ENCODE results near the gene EMSY.

EMSY gene

DNA sequence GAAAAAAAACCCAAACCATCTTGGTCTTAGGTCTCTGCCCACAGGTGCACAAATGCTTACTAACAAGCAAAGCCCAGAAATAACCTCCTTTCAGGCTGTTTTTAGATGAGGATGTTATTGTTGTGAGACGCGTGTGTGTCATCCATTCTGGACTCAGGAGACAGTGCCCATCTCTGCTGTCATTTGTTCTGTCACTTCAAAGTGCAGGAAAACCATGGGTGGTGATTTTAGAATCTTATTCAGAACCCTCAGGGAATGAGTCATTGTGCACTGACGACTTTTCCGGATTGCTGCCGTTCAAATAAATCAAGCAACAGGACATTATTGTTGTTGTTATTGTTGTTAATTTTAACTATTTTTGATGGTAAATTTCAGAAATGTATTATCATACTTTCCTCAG is 115.4 kb downstream of the EMSY start:
- no peak overlapping the region for H3K27ac ChIP-seq (ENCODE audit: poor library complexity, severe bottlenecking)
- DNase-seq (ENCODE audit: low spot score) = no peak
- ATAC-seq (ENCODE audit: low read depth) = no peak
- no peaks in the 10 kb centered on the region for H3K4me1 ChIP-seq (ENCODE audit: insufficient read depth, poor library complexity, severe bottlenecking)
- H3K27me3 ChIP-seq (ENCODE audit: insufficient read depth, poor library complexity, severe bottlenecking) = no peaks in the 10 kb centered on the region
- TF ChIP-seq, protein P1, sequence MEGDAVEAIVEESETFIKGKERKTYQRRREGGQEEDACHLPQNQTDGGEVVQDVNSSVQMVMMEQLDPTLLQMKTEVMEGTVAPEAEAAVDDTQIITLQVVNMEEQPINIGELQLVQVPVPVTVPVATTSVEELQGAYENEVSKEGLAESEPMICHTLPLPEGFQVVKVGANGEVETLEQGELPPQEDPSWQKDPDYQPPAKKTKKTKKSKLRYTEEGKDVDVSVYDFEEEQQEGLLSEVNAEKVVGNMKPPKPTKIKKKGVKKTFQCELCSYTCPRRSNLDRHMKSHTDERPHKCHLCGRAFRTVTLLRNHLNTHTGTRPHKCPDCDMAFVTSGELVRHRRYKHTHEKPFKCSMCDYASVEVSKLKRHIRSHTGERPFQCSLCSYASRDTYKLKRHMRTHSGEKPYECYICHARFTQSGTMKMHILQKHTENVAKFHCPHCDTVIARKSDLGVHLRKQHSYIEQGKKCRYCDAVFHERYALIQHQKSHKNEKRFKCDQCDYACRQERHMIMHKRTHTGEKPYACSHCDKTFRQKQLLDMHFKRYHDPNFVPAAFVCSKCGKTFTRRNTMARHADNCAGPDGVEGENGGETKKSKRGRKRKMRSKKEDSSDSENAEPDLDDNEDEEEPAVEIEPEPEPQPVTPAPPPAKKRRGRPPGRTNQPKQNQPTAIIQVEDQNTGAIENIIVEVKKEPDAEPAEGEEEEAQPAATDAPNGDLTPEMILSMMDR (IDR thresholded peaks at IDR 0.05; ENCODE audit: poor library complexity, severe bottlenecking) = no peak
- no peak overlapping the region for H3K4me3 ChIP-seq (ENCODE audit: severe bottlenecking)
- no peaks in the 10 kb centered on the region for H3K9me3 ChIP-seq (ENCODE audit: severe bottlenecking)
- H3K36me3 ChIP-seq (ENCODE audit: low read depth) = no peaks in the 10 kb centered on the region

DNA sequence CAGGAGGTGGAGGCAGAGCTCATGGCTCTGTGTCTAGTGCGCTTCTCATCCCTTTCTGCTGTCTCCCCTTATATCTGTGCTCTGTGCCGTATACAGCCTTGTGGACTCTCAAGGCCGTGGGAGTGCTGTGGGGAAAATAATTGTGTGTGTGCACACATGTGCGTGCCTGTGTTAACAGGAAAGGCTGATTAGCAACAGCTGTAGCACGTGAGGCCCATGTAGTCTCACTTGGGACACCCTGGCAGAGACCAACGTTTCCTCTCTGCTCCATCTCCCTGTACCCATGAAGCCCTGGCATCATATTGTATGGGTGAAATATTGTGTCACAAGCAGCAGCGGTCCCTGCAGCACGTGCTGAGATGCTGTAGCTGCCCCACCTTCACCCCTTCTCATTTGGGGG is 116.4 kb downstream of the EMSY start:
- DNase-seq (ENCODE audit: low spot score) (no peak), ATAC-seq (ENCODE audit: low read depth) (no peak)
- no peak overlapping the region for H3K4me3 ChIP-seq (ENCODE audit: severe bottlenecking)
- TF ChIP-seq, protein P1 (IDR thresholded peaks at IDR 0.05; ENCODE audit: poor library complexity, severe bottlenecking) = no peak
- no peak overlapping the region for H3K27ac ChIP-seq (ENCODE audit: poor library complexity, severe bottlenecking)
- H3K9me3 ChIP-seq (ENCODE audit: severe bottlenecking) = no peaks in the 10 kb centered on the region
- H3K27me3 ChIP-seq (ENCODE audit: insufficient read depth, poor library complexity, severe bottlenecking) = no peaks in the 10 kb centered on the region
- H3K36me3 ChIP-seq (ENCODE audit: low read depth) = no peaks in the 10 kb centered on the region
- H3K4me1 ChIP-seq (ENCODE audit: insufficient read depth, poor library complexity, severe bottlenecking) = no peaks in the 10 kb centered on the region

DNA sequence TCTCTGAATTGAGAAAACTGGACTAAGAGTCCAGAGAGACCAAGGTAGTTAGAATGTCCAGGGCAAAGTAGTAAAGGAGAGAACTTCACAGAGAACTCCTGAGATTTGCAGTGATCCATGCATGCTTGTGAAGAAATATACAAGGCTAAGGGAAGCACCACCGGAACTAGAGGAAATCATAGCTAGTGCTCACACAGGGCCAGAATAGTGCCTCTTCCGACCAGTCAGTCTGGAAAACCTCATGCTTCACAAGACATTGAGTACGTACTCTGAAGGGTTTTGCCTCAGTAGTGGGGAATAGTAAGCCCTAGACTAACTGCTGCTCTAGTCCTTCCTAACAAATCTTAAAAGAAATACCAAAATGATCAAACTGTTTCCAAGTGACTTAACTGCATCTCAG is 117.7 kb downstream of the EMSY start:
- H3K4me1 ChIP-seq (ENCODE audit: insufficient read depth, poor library complexity, severe bottlenecking) = no peaks in the 10 kb centered on the region
- TF ChIP-seq, protein P1 (IDR thresholded peaks at IDR 0.05; ENCODE audit: poor library complexity, severe bottlenecking) = no peak
- no peak overlapping the region for H3K4me3 ChIP-seq (ENCODE audit: severe bottlenecking)
- no peaks in the 10 kb centered on the region for H3K27me3 ChIP-seq (ENCODE audit: insufficient read depth, poor library complexity, severe bottlenecking)
- no peaks in the 10 kb centered on the region for H3K36me3 ChIP-seq (ENCODE audit: low read depth)
- DNase-seq (ENCODE audit: low spot score) = no peak
- ATAC-seq (ENCODE audit: low read depth) = no peak
- H3K27ac ChIP-seq (ENCODE audit: poor library complexity, severe bottlenecking) = no peak overlapping the region
- H3K9me3 ChIP-seq (ENCODE audit: severe bottlenecking) = no peaks in the 10 kb centered on the region

DNA sequence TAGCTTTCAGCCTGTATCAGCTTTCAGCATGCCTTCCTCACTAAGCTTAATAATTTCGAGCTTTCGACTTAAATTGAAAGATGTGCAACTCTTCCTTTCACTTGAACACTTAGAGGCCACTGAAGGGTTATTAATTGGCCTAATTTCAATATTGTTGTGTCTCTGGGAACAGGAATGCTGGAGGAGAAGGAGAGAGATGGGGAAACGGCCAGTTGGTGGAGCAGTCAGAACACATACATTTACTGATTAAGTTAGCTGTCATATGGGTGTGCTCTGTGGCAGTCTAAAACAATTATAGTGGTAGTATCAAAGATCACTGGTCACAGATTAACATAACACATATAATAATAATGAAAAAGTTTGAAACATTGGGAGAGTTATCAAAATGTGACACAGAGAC is 119.5 kb downstream of the EMSY start:
- Histone ChIP-seq H3K4me1 (ENCODE audit: insufficient read depth, poor library complexity, severe bottlenecking) (no peaks in the 10 kb centered on the region), H3K4me3 (ENCODE audit: severe bottlenecking) (no peak overlapping the region), H3K27ac (ENCODE audit: poor library complexity, severe bottlenecking) (no peak overlapping the region), H3K27me3 (ENCODE audit: insufficient read depth, poor library complexity, severe bottlenecking) (no peaks in the 10 kb centered on the region), H3K9me3 (ENCODE audit: severe bottlenecking) (no peaks in the 10 kb centered on the region), H3K36me3 (ENCODE audit: low read depth) (no peaks in the 10 kb centered on the region)
- no peak for ATAC-seq (ENCODE audit: low read depth)
- no peak for DNase-seq (ENCODE audit: low spot score)
- TF ChIP-seq, protein P1 (IDR thresholded peaks at IDR 0.05; ENCODE audit: poor library complexity, severe bottlenecking) = no peak

DNA sequence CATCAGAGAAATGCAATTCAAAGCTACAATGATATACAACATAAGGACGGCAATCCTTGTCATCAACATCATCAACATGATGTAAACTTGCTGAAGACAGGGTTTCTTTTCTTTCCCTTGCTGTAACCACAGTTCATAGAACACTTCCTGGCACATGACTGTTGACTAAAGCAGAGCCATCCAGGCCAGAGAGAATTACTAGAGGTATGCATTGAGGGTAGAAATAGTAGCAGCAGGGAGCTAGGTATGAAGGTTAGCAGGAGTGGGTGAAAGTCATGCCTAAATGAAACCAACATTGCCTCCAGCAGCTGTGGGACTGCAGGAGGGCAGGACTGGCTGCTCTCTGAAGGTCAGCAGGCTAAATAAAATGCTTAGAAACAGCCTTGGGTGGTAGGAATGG is 122.0 kb downstream of the EMSY start:
- no peak; the same call in 2 of the 3 replicates for ATAC-seq (ENCODE audit: low read depth)

More for the DNA sequence above, 122.0 kb downstream of the EMSY start:
- TF ChIP-seq, protein P1 (IDR thresholded peaks at IDR 0.05; ENCODE audit: poor library complexity, severe bottlenecking) = no peak
- no peaks in the 10 kb centered on the region for H3K36me3 ChIP-seq (ENCODE audit: low read depth)
- H3K4me1 ChIP-seq (ENCODE audit: insufficient read depth, poor library complexity, severe bottlenecking) = no peaks in the 10 kb centered on the region
- H3K9me3 ChIP-seq (ENCODE audit: severe bottlenecking) = no peaks in the 10 kb centered on the region
- no peak for DNase-seq (ENCODE audit: low spot score)
- no peak overlapping the region for H3K27ac ChIP-seq (ENCODE audit: poor library complexity, severe bottlenecking)
- H3K27me3 ChIP-seq (ENCODE audit: insufficient read depth, poor library complexity, severe bottlenecking) = no peaks in the 10 kb centered on the region
- H3K4me3 ChIP-seq (ENCODE audit: severe bottlenecking) = no peak overlapping the region

Data from RWPE2 (cell line).